ENCODE measurements around the gene GRID1. TPM values are rescaled to one million over a fixed set of nuclear protein-coding genes. Genes with fewer than 3 reads are reported as not detected.
A peak's percentile ranks its signal among the peaks of the same experiment; 100 is the strongest.

GRID1 gene
- total RNA-seq, 2 experiments from 2014 or later = not detected

GRCh38 chr10:86314616-86315548, 51.7 kb downstream of the GRID1 start:
- Mint-ChIP-seq H3K27ac (no peak overlapping the region), H3K4me1 (no peaks in the 10 kb centered on the region), H3K4me3 (no peak overlapping the region), H3K27me3 (no peaks in the 10 kb centered on the region), H3K9me3 (no peaks in the 10 kb centered on the region), H3K36me3 (ENCODE audit: low read depth) (no peaks in the 10 kb centered on the region)
- DNase-seq = no peak
- ChIA-PET POLR2A (no interaction called here), CTCF (no interaction called here)

- no peaks in the 10 kb centered on the region for H3K27me3 Mint-ChIP-seq
- H3K27ac Mint-ChIP-seq = no peak overlapping the region
- no peaks in the 10 kb centered on the region for H3K4me1 Mint-ChIP-seq
- no peaks in the 10 kb centered on the region for H3K36me3 Mint-ChIP-seq (ENCODE audit: low read depth)
- no peak overlapping the region for H3K4me3 Mint-ChIP-seq
- ChIA-PET CTCF (no interaction called here), POLR2A (no interaction called here)
- DNase-seq = no peak
- H3K9me3 Mint-ChIP-seq = no peaks in the 10 kb centered on the region
Measured at GRCh38 chr10:86313621-86314041, 53.0 kb downstream of the GRID1 start.

DNA sequence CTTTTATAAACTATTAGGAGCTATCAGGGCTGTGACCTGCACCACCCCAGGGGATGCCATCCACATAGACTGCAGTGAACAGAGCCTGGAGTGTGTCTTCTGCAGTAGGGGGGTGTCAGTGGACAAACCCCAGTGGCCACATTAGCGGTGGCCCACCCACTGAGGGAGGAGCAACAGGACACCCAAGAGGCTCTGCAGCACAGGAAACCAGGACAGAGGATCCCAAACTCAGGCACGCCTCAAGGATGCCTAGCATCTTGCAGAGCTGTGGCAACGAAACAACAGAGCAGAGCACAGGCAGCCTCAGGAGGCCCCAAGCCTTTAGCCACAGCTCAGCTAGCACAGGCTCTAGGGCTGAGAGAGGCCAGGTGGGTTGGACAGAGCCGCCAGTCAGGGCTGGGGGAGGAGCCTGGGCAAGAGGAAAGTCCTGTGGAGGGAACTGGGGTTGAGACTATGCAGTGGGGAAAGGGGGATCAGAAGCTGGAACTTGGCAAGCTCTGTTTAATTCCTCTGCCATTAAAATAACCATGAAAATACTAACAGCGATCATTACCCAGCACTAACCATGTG, 53.8 kb downstream of the GRID1 start:
- H3K4me3 Mint-ChIP-seq = no peak overlapping the region
- H3K36me3 Mint-ChIP-seq (ENCODE audit: low read depth) = no peaks in the 10 kb centered on the region
- no peak overlapping the region for H3K27ac Mint-ChIP-seq
- DNase-seq = no peak
- H3K9me3 Mint-ChIP-seq = no peaks in the 10 kb centered on the region
- no peaks in the 10 kb centered on the region for H3K4me1 Mint-ChIP-seq
- ChIA-PET CTCF (no interaction called here), POLR2A (no interaction called here)
- no peaks in the 10 kb centered on the region for H3K27me3 Mint-ChIP-seq

GRCh38 chr10:86311906-86312305, 54.7 kb downstream of the GRID1 start:
- H3K4me3 Mint-ChIP-seq = no peak overlapping the region
- H3K9me3 Mint-ChIP-seq = no peaks in the 10 kb centered on the region
- no peaks in the 10 kb centered on the region for H3K36me3 Mint-ChIP-seq (ENCODE audit: low read depth)
- no peaks in the 10 kb centered on the region for H3K27me3 Mint-ChIP-seq
- H3K27ac Mint-ChIP-seq = no peak overlapping the region
- ChIA-PET CTCF (no interaction called here), POLR2A (no interaction called here)
- H3K4me1 Mint-ChIP-seq = no peaks in the 10 kb centered on the region
- no peak for DNase-seq

GRCh38 chr10:86311190-86311589, 55.4 kb downstream of the GRID1 start:
- Mint-ChIP-seq H3K9me3 (no peaks in the 10 kb centered on the region), H3K36me3 (ENCODE audit: low read depth) (no peaks in the 10 kb centered on the region)
- CTCF ChIA-PET = no interaction called here

GRCh38 chr10:86310702-86311101, 55.9 kb downstream of the GRID1 start:
- Mint-ChIP-seq H3K9me3 (no peaks in the 10 kb centered on the region), H3K4me3 (no peak overlapping the region), H3K27ac (no peak overlapping the region), H3K27me3 (no peaks in the 10 kb centered on the region), H3K4me1 (no peaks in the 10 kb centered on the region), H3K36me3 (ENCODE audit: low read depth) (no peaks in the 10 kb centered on the region)
- no peak for DNase-seq
- CTCF ChIA-PET = no interaction called here
- POLR2A ChIA-PET = no interaction called here

More at GRCh38 chr10:86311190-86311589, 55.4 kb downstream of the GRID1 start:
- H3K27me3 Mint-ChIP-seq = no peaks in the 10 kb centered on the region
- no peak overlapping the region for H3K4me3 Mint-ChIP-seq
- no peaks in the 10 kb centered on the region for H3K4me1 Mint-ChIP-seq
- POLR2A ChIA-PET = no interaction called here
- no peak overlapping the region for H3K27ac Mint-ChIP-seq
- no peak for DNase-seq

DNA sequence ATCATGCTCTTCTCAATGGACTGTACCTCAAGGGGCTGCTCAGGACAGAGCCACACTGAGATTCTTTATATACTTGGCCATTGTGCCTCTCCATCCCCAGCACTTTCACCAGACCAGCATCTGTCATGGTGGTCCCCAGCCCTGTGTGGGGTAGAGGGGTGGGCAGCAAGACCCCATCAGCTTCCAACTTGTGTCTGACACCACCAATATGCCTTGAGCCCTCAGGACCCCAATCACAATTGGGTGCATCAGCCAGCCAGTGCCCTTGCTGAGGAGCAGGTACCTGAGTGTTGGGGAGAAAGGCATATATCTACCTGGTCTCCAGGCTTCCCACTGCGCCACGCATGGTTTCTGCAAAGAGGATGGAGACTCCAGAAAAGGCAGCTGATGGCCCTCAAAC, 56.3 kb downstream of the GRID1 start:
- H3K9me3 Mint-ChIP-seq = no peaks in the 10 kb centered on the region
- POLR2A ChIA-PET = no interaction called here
- no peaks in the 10 kb centered on the region for H3K4me1 Mint-ChIP-seq
- DNase-seq = no peak
- no peak overlapping the region for H3K27ac Mint-ChIP-seq
- no peak overlapping the region for H3K4me3 Mint-ChIP-seq
- CTCF ChIA-PET = no interaction called here
- no peaks in the 10 kb centered on the region for H3K36me3 Mint-ChIP-seq (ENCODE audit: low read depth)
- H3K27me3 Mint-ChIP-seq = no peaks in the 10 kb centered on the region

DNA sequence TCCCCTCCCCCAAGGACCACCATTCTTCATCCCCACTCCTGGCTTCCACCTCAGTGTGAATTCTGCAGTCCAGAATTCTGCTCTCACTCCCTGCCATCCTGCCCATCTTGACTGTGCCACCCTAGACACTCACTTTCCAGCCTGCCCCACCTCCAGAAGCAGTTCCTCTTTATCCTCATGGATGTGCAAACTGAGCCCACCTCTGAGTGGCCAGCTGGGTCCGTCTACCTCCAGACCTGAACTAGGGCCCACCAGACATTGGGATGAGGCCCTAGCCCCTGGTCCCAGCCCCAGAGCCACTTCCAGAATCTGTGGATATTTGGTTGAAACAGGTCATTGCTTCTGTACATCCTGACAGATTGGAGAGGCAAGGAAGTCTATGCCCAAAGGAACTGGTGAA, 58.5 kb downstream of the GRID1 start:
- CTCF ChIA-PET = no interaction called here

GRCh38 chr10:86306628-86307278, 59.8 kb downstream of the GRID1 start:
- H3K27ac Mint-ChIP-seq = no peak overlapping the region
- DNase-seq = peak; percentile 40
- no peak overlapping the region for H3K4me3 Mint-ChIP-seq
- no peaks in the 10 kb centered on the region for H3K9me3 Mint-ChIP-seq
- POLR2A ChIA-PET = no interaction called here
- peaks cover 4% of the 10 kb centered on the region for H3K27me3 Mint-ChIP-seq
- CTCF ChIA-PET = no interaction called here
- no peaks in the 10 kb centered on the region for H3K36me3 Mint-ChIP-seq (ENCODE audit: low read depth)
- H3K4me1 Mint-ChIP-seq = no peaks in the 10 kb centered on the region

More for the DNA sequence above, 58.5 kb downstream of the GRID1 start:
- POLR2A ChIA-PET = no interaction called here
- DNase-seq = no peak
- H3K4me3 Mint-ChIP-seq = no peak overlapping the region
- no peak overlapping the region for H3K27ac Mint-ChIP-seq
- H3K36me3 Mint-ChIP-seq (ENCODE audit: low read depth) = no peaks in the 10 kb centered on the region
- no peaks in the 10 kb centered on the region for H3K27me3 Mint-ChIP-seq
- no peaks in the 10 kb centered on the region for H3K9me3 Mint-ChIP-seq
- no peaks in the 10 kb centered on the region for H3K4me1 Mint-ChIP-seq

- peaks cover 4% of the 10 kb centered on the region for H3K27me3 Mint-ChIP-seq
- H3K4me3 Mint-ChIP-seq = no peak overlapping the region
- H3K4me1 Mint-ChIP-seq = no peaks in the 10 kb centered on the region
- no peaks in the 10 kb centered on the region for H3K36me3 Mint-ChIP-seq (ENCODE audit: low read depth)
- no peak for DNase-seq
- no peaks in the 10 kb centered on the region for H3K9me3 Mint-ChIP-seq
- no peak overlapping the region for H3K27ac Mint-ChIP-seq
- ChIA-PET CTCF (no interaction called here), POLR2A (no interaction called here)
Measured at GRCh38 chr10:86305521-86305920, 61.1 kb downstream of the GRID1 start.

DNA sequence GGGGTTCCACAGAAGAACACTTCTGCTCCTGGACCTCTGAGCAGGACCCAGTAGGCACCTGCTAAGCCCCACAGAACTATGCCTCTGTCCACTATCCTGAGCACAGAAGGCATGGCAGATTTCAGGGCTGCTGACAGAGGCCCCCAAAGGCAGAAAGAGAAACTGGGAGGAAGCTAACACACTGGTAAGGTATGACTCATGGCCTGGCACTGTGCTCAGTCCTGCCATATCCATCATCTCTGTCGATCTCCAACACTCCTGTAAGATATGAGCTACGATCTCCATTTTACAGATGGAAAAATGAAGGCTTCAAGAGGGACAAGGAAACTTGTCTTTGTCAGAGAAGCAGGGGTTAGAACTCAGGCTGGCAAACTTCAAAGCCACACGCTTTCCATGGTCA, 62.2 kb downstream of the GRID1 start:
- Mint-ChIP-seq H3K4me1 (no peaks in the 10 kb centered on the region), H3K27ac (no peak overlapping the region)

GRCh38 chr10:86303626-86304025, 63.0 kb downstream of the GRID1 start:
- Mint-ChIP-seq H3K4me3 (no peak overlapping the region), H3K27ac (no peak overlapping the region), H3K4me1 (no peaks in the 10 kb centered on the region), H3K9me3 (no peaks in the 10 kb centered on the region), H3K27me3 (peaks cover 4% of the 10 kb centered on the region), H3K36me3 (ENCODE audit: low read depth) (no peaks in the 10 kb centered on the region)
- CTCF ChIA-PET = no interaction called here
- POLR2A ChIA-PET = no interaction called here
- no peak for DNase-seq

More for the DNA sequence above, 62.2 kb downstream of the GRID1 start:
- DNase-seq = no peak
- H3K27me3 Mint-ChIP-seq = peaks cover 4% of the 10 kb centered on the region
- no peaks in the 10 kb centered on the region for H3K36me3 Mint-ChIP-seq (ENCODE audit: low read depth)
- no peaks in the 10 kb centered on the region for H3K9me3 Mint-ChIP-seq
- POLR2A ChIA-PET = no interaction called here
- CTCF ChIA-PET = no interaction called here
- H3K4me3 Mint-ChIP-seq = no peak overlapping the region

DNA sequence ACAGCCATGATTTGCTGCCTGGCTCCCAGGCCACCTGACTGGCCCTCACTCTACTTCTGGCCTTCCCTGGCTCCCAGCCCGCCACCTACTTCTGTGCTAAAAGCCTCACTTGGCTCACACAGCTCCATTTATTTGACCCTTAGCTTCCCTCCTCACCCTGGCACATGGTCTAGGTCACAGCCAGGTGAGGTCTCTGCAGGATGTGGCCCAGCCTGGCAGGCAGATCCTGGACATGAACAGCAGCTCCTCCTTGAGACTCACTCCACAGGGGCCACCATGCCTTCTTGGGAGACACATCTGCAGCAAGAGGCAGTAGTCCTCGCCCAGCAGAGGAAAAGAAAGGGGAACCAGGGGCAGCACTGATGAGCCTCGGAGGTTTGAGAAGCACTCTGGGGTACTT, 64.6 kb downstream of the GRID1 start:
- no peaks in the 10 kb centered on the region for H3K9me3 Mint-ChIP-seq
- H3K4me1 Mint-ChIP-seq = no peaks in the 10 kb centered on the region
- ChIA-PET POLR2A (no interaction called here), CTCF (no interaction called here)
- H3K27me3 Mint-ChIP-seq = peaks cover 4% of the 10 kb centered on the region
- no peak overlapping the region for H3K27ac Mint-ChIP-seq
- no peaks in the 10 kb centered on the region for H3K36me3 Mint-ChIP-seq (ENCODE audit: low read depth)
- DNase-seq = peak; percentile 2
- H3K4me3 Mint-ChIP-seq = no peak overlapping the region

Data from activated CD4-positive, alpha-beta memory T cell treated with anti-CD3 and anti-CD28 coated beads, Interleukin-2, amount 10 ng/mL, durations not matched to agents 7 days and 5 days (primary cell).